ENCODE data around the gene RBBP8.

- no peak for TF ChIP-seq CTCF (IDR thresholded peaks at IDR 0.05)
- no peak for TF ChIP-seq POLR2AphosphoS5 (IDR thresholded peaks at IDR 0.05)
- TF ChIP-seq POLR2A (IDR thresholded peaks at IDR 0.05): no peak
Observed at GRCh38 chr18:22988208-22988607, 55.1 kb downstream of the RBBP8 start.

All from stomach (tissue), 4 donors.